HG03175 (cell line): ENCODE measurements around the gene MORN1.

ENCODE experiments used
- ATAC-seq: cut with Tn5 transposase; IDR thresholded peaks from one replicate; pipeline ENCODE4 v1.9.1; 2021; ENCODE audit warnings: mild to moderate bottlenecking, moderate library complexity; ENCODE audit not compliant: unreplicated experiment

The MORN1 gene

DNA sequence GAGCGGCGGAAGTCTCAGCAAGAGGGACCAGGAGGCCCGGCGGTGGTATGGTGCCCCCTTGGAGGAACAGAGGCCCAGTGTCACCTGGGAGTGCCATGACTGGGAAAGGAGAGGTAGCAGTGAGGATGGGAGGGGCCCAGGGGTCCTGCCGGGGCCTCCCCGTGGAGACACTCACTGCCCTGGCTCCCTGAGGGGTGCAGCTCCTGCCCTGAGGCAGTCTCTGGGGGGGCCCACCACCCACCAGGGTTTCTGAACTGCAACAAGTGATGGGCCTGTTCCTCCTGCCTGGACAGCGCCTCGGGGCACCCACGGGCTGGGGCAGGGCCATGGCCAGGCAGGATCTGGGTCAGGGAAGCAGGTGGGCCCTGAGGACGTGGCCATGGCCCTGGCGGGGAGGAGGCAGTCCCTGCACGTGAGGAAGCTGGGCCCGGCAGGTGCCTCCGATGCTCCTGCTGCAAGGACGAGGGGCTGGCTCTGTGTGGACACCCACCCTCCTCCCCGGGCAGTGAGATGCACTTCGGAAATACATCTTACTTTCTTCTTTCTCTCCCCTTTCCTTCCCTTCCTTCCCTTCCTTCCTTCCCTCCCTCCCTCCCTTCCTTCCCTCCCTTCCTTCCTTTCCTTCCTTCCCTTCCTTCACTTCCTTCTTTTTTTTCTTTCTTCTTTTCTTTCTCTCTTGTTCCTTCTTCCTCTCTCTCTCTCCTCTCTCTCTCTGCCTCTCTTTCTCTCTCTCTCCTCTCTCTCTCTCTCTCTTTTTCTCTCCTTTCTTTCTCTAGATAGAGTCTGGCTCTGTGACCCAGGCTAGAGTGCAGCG lies 66.6 kb downstream of the MORN1 start:
- no peak for ATAC-seq

GRCh38 chr1:2323451-2323974 lies 67.8 kb downstream of the MORN1 start:
- no peak for ATAC-seq

DNA sequence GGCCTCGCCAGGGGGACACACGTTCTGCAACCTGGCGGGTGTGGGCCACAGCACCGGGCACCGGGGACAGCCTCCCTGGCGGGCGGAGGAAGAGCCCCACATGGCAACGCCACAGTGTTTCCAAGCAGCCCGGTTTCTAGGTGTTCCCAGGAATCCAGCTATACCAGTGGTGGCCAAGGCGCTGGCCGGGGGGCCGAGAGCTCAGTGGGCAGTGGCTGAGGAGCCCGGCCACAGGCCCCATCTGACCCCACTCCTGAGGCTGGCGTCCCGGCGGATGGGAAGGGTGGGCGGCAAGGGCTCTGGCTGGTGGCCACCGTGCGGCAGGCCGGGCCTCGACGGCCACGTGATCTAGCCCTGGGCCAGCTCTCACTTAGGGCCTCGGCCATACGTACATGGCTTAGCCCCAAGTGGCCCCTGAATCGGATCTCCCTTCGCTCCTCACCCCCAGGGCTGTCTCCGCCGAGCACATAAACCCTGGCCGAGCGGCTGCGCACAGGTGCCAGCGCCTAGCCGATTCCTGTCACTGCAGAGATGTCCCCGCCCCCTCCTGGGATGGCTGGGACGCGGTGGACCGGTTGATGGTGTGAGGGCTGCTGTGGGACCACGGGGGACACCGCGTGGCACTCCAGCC lies 68.7 kb downstream of the MORN1 start:
- no peak for ATAC-seq

GRCh38 chr1:2322065-2322571 lies 69.2 kb downstream of the MORN1 start:
- ATAC-seq, result no peak

GRCh38 chr1:2320760-2321667 lies 70.3 kb downstream of the MORN1 start:
- no peak for ATAC-seq

GRCh38 chr1:2320006-2320405 lies 71.3 kb downstream of the MORN1 start:
- no peak for ATAC-seq

- no peak for ATAC-seq
These were observed 72.1 kb downstream of the MORN1 start for GRCh38 chr1:2319291-2319690.

- ATAC-seq, result no peak
These were observed 72.8 kb downstream of the MORN1 start for GRCh38 chr1:2318314-2319278.

- no peak for ATAC-seq
These were observed 73.9 kb downstream of the MORN1 start for GRCh38 chr1:2317230-2318065.

GRCh38 chr1:2316451-2316961 lies 74.8 kb downstream of the MORN1 start:
- ATAC-seq, result no peak

DNA sequence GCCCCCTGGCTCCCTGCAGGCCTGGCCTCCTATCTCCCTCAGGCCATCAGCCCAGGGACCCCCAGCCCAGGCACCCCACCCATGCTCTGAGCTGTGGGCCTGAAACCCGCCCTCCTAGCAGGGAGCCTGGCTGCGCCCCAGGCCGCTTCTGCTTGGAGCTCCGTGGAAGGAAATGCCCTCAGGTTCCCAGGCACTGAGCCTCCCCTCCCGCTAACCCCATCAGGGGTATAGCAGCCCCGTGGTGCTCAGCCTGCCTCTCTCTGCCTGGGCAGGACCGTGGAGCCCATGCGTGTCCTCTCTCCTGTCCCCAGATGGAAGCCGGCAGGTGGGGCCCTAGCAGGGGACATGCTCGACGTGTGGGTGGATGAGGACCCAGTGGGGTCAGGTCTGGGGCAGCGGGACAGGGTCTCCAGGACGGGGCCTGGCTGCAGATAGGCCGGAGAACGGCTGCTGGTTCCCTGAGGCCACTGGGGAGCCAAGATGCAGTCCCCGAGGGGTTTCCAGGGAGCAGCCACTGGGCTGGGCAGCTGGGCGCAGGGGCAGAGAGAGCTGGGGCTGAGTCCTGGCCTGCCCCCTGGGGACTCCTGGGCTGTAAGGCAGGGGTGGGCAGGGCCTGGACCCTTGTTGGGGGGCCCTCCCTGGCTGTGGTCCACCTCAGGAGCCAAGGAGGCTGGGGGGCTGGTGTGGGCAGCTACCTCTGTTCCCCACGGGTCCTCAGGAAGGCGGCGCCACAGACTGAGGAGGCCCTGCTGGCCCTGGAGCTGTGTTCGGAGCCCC lies 75.5 kb downstream of the MORN1 start:
- no peak for ATAC-seq

DNA sequence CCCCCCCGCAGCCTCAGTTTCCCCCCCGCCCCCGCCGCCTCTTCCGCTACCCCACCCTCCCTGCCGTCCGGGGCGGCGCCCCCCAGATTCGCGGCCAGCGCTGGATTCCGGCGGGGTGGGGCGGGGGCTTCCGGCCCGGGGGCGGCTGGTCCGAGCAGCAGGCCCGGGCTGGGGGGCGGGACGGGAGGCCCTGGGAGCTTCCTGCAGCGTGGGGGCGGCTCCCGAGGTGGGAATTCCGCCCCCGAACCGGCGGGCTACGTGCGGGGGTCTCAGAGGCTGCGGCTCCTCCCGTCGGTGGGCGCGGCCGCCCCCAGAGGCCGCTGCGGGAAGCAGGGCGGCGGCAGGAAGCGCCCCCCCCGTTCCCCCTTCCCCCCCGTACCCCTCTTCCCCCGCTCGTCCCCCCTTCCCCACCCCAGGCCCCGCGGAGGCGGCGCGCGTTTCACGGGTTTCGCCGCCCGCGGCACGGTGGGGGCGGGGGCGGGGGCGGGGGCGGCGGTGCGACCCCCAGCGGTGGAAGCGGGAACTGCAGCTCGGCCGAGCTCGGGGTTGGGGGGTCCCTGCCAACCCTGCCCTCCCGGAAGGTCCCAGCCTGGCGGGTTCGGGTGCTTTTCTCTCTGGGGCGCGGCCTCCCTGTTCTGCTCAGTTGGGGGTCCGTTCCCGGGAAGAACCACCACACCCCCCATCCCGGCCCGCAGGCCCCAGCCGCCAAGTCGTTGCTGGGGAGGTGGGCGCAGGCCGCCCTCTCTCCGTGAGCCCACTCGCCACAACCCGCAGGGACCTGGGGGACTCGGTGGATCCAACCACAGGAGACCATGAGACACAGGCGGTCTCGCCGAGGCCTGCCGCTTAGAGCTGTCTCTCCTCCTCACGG lies 76.3 kb downstream of the MORN1 start:
- no peak for ATAC-seq

DNA sequence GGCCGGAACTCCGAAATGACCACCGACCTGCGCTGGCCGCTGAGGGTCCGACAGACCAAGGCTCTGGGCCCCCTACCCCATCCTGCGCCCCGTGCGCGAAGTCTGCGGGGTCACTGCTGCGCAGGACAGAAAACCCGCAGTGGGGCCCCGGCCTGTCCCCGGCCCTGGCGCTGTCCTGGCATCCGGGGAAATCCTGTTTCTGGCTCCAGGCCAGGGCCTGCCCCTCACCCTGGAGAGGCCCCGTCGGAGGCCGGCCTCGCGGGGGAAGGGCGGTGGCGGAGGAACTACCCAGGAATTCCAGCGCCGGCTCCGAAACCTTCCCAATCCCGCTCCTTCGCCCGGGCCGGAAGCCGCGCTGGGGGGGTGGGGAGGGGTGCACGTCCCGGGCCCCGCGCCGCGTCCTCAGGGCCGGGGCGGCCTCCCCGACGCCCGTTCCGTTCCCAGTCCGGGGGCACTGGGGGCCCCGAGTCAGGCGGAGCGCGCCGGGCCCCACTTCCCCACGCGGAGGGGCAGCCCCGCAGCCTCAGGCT lies 77.0 kb downstream of the MORN1 start:
- ATAC-seq, result no peak

DNA sequence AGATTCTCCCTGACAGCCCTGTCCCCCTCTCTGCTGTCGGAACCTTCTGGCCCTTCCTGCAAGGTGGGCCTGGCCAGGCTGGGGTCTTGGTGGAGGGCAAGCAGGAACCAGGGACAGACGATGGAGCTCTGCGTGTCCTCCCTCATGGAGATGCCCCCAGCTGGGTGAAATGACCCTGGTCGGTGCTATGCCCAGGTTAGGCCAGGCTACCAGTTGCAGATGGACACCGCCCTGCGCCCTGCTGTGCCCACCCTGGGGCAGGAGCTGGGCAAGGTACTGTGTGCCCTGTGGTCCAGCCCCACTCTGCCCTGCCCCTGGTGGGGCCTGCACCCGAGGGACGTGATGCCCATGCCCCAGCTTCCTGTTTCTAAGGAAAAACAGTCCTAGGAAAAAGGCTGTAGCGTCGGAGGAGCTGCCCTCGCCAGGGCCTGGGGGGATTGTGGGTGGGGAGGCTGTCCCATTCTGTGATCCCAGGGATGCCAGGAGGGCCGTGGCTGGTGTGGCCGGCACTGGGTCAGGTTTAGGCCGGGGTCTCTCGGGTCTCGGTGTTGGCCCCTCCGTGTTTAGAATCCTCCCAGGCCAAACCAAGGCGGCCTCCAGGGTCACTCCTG lies 77.6 kb downstream of the MORN1 start:
- ATAC-seq, result no peak

DNA sequence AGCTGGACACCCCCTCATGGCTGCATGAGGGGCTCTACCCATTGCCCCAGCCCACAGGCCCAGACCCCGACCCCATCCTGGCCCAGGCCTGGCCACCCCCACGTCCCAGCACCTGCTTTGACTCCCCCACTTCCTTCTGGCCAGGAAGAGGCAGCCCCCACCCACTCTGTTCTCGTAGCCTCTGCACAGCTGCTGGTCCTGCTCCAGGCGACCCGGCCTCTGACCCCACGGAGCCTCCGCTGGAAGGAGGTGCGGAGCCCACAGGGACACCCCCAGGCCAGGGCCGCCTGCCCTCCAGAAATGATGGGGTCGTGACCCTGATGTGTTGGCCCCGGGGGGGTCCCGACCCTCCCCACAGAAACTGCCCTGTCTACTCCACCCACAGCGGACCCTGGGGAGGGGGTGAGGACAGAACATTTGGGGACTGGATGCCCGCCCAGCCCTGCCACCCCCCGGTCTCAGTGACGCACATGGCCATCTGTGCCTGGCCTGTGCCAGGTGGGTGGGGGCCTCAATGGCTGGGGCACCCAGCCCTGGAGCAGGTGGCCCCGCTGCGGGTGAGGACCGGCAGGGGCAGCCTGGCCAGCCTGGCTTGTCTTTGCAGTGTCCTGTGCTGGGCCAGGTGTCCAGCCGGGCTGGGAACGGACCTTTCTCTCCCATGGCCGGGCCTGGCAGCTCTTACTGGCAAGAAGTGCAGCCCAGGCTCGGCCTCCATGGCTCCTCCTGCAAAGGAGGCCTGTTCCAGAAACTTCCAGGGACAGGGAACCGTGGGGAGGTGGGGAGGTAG lies 78.6 kb downstream of the MORN1 start:
- no peak for ATAC-seq

DNA sequence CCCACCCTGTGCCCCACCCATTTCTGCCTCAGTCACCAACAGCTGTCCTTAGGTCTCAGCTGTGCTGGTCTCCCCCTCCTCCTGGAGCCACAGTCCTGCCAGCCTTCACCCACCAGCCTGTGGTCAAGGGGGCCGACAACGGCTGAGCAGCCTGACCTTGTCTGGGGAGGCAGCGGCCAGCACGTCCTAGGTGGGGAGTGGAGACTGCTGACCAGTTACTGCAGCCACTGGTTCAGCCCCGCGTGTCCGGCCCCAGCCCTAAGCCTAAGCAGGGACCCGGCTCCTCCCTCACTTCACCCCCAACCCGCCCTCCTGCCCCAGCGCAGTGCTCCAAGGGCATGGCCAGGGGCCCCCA lies 79.2 kb downstream of the MORN1 start:
- no peak for ATAC-seq
